MCF 10A (cell line): ENCODE data around the gene TMPRSS13. TPM values are rescaled to one million over a fixed set of nuclear protein-coding genes. Genes with fewer than 3 reads are reported as not detected.

Experiments used
- BruUV-seq: library from RNA; stranded (reverse); fragments of 400-500 nt; replicated peaks from 2 replicates; lab custom pipeline; 2021; lab: Mats Ljungman, UMichigan
- CTCF ChIA-PET: fragments of 300-600 bp; sonication (Branson Sonifier 250); formaldehyde crosslinking; extraction: SDS; loops from one replicate; lab custom pipeline; 2021; ENCODE audit warnings: antibody characterized with exemption, inconsistent platforms; lab: Yijun Ruan, JAX
- POLR2A ChIA-PET: fragments of 300-600, 350-650 bp; sonication (Branson Sonifier 250); formaldehyde crosslinking; extraction: SDS; loops from one replicate; lab custom pipeline; 2020; ENCODE audit warnings: antibody characterized with exemption, inconsistent platforms; lab: Yijun Ruan, JAX
- DNase-seq: peaks from one replicate; pipeline ENCODE4 v3.0.0-alpha.2; 2018; ENCODE audit not compliant: unreplicated experiment
- H3K27ac Mint-ChIP-seq: one replicate; pipeline ENCODE4 v1.8.0; 2022; ENCODE audit warnings: mild to moderate bottlenecking, low read depth, mixed read lengths; ENCODE audit not compliant: unreplicated experiment
- H3K27me3 Mint-ChIP-seq: one replicate; pipeline ENCODE4 v1.8.0; 2022; ENCODE audit warnings: mixed read lengths; ENCODE audit not compliant: insufficient read depth, unreplicated experiment
- H3K36me3 Mint-ChIP-seq: one replicate; pipeline ENCODE4 v1.8.0; 2022; ENCODE audit warnings: mild to moderate bottlenecking, moderate library complexity, mixed read lengths; ENCODE audit not compliant: insufficient read depth, unreplicated experiment
- H3K4me1 Mint-ChIP-seq: one replicate; pipeline ENCODE4 v1.8.0; 2022; ENCODE audit warnings: mixed read lengths; ENCODE audit not compliant: insufficient read depth, unreplicated experiment
- H3K4me3 Mint-ChIP-seq: one replicate; pipeline ENCODE4 v1.8.0; 2022; ENCODE audit warnings: mild to moderate bottlenecking, moderate library complexity, mixed read lengths; ENCODE audit not compliant: unreplicated experiment
- H3K9me3 Mint-ChIP-seq: one replicate; pipeline ENCODE4 v1.8.0; 2022; ENCODE audit warnings: mixed read lengths; ENCODE audit not compliant: unreplicated experiment
- intact Hi-C: fragments of 100-400 bp; cut with micrococcal nuclease; formaldehyde crosslinking; loops from 2 replicates; pipeline ENCODE4 v1.14.1; 2022
- total RNA-seq: library from RNA; stranded (reverse); gene quantifications from 2 replicates; pipeline ENCODE4 v1.2.3, GENCODE V29; 2022
- TF ChIP-seq, protein P1 (sequence below): fragments of 200-600 bp; IDR thresholded peaks from one replicate; pipeline ENCODE4 v1.8.0; 2022; ENCODE audit warnings: antibody characterized with exemption, mild to moderate bottlenecking; ENCODE audit not compliant: unreplicated experiment

The TMPRSS13 gene
- total RNA-seq, 1 experiment from 2014 or later: not detected

DNA sequence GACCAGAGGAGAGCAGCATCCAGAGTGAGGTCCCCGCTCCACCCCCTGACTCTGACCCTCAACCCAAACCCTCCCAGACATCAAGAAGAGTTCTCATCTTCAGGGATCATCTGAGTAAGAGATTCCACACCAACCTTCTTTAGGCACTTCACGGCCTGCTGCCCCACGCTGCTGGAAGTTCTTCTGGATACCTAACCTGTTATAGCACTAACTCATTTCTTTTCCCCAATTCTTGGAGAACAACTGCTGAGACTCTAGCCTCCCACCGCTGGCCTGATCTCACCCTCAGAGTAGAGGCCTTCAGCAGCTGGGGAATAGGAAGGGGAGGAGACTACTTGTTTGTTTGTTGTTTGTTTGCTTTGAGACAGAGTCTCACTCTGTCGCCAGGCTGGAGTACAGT lies 7.3 kb downstream of the TMPRSS13 start:
- ChIA-PET POLR2A (no interaction called here), CTCF (interaction anchor here (0.7 kb wide), 1 partner anchor 25 kb away, joined by 3 read pairs; no protein-coding TSS in a partner anchor)
- H3K4me1 Mint-ChIP-seq: no peaks in the 10 kb centered on the region
- no peaks in the 10 kb centered on the region for H3K9me3 Mint-ChIP-seq
- peaks cover 5% of the 10 kb centered on the region for H3K27me3 Mint-ChIP-seq
- TF ChIP-seq, protein P1, sequence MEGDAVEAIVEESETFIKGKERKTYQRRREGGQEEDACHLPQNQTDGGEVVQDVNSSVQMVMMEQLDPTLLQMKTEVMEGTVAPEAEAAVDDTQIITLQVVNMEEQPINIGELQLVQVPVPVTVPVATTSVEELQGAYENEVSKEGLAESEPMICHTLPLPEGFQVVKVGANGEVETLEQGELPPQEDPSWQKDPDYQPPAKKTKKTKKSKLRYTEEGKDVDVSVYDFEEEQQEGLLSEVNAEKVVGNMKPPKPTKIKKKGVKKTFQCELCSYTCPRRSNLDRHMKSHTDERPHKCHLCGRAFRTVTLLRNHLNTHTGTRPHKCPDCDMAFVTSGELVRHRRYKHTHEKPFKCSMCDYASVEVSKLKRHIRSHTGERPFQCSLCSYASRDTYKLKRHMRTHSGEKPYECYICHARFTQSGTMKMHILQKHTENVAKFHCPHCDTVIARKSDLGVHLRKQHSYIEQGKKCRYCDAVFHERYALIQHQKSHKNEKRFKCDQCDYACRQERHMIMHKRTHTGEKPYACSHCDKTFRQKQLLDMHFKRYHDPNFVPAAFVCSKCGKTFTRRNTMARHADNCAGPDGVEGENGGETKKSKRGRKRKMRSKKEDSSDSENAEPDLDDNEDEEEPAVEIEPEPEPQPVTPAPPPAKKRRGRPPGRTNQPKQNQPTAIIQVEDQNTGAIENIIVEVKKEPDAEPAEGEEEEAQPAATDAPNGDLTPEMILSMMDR: no peak
- H3K4me3 Mint-ChIP-seq: no peak overlapping the region
- DNase-seq: no peak
- BruUV-seq: no TSS peak
- no peak overlapping the region for H3K27ac Mint-ChIP-seq
- intact Hi-C loops: no loop called here
- H3K36me3 Mint-ChIP-seq: no peaks in the 10 kb centered on the region

DNA sequence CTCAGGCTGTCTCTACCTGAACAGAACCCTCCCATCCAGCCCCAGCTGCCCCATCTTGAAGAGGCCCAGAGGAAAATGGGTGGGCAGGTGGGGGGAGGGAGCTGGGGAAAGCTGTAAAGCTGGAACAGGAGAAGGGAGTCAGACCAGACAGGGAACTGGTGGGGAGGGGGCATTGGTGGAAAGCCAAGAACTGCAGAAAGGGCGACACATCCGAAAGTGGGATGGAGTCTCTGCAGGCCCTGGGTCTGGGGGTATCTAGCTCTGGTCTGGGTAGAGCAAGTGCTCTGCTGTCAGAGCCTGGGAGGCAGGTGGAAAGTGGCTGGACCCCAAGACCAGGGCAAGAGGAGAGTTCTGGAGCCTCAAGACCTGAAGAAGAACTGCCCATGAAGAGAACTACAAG lies 7.7 kb downstream of the TMPRSS13 start:
- ChIA-PET POLR2A (no interaction called here), CTCF (interaction anchor here (0.7 to 1.4 kb wide), 2 partner anchors 25 to 78 kb away, joined by 3 to 7 read pairs; no protein-coding TSS in a partner anchor)
- intact Hi-C loops: no loop called here
- Mint-ChIP-seq H3K36me3 (no peaks in the 10 kb centered on the region), H3K27me3 (peaks cover 5% of the 10 kb centered on the region), H3K4me3 (no peak overlapping the region), H3K9me3 (no peaks in the 10 kb centered on the region), H3K4me1 (no peaks in the 10 kb centered on the region), H3K27ac (no peak overlapping the region)
- TF ChIP-seq, protein P1: no peak
- BruUV-seq: no TSS peak
- no peak for DNase-seq

GRCh38 chr11:117919781-117920221 lies 9.4 kb downstream of the TMPRSS13 start:
- no peaks in the 10 kb centered on the region for H3K4me1 Mint-ChIP-seq
- no peak overlapping the region for H3K4me3 Mint-ChIP-seq
- BruUV-seq: no TSS peak
- intact Hi-C loops: no loop called here
- ChIA-PET POLR2A (no interaction called here), CTCF (interaction anchor here (0.6 to 2.2 kb wide), 4 partner anchors 27 to 373 kb away, joined by 3 to 8 read pairs (median 3); no protein-coding TSS in a partner anchor)
- peak; percentile 19 for DNase-seq
- H3K9me3 Mint-ChIP-seq: no peaks in the 10 kb centered on the region
- TF ChIP-seq, protein P1: no peak
- no peak overlapping the region for H3K27ac Mint-ChIP-seq
- H3K27me3 Mint-ChIP-seq: peaks cover 20% of the 10 kb centered on the region
- no peaks in the 10 kb centered on the region for H3K36me3 Mint-ChIP-seq

GRCh38 chr11:117919341-117919740 lies 9.9 kb downstream of the TMPRSS13 start:
- ChIA-PET CTCF (interaction anchor here (0.6 to 2.2 kb wide), 4 partner anchors 28 to 372 kb away, joined by 3 to 8 read pairs (median 3); no protein-coding TSS in a partner anchor), POLR2A (no interaction called here)
- intact Hi-C loops: no loop called here
- DNase-seq: no peak
- Mint-ChIP-seq H3K9me3 (no peaks in the 10 kb centered on the region), H3K4me3 (no peak overlapping the region), H3K27me3 (peaks cover 24% of the 10 kb centered on the region), H3K4me1 (no peaks in the 10 kb centered on the region), H3K36me3 (no peaks in the 10 kb centered on the region), H3K27ac (no peak overlapping the region)
- TF ChIP-seq, protein P1: no peak
- BruUV-seq: no TSS peak
